COR-L47 (cell line): ENCODE measurements around the gene NUP188.
"Not testable (repeated sequence)": the region's sequence is repeated elsewhere in the genome, so short reads cannot be mapped to it uniquely, and the experiment has no call there.

ENCODE experiments used
- DNase-seq: peaks from one replicate; lab custom pipeline; 2025; lab: John Stamatoyannopoulos, UW

The NUP188 gene

GRCh38 chr9:129030191-129030590 lies 82.7 kb downstream of the NUP188 start:
- DNase-seq: no peak

DNA sequence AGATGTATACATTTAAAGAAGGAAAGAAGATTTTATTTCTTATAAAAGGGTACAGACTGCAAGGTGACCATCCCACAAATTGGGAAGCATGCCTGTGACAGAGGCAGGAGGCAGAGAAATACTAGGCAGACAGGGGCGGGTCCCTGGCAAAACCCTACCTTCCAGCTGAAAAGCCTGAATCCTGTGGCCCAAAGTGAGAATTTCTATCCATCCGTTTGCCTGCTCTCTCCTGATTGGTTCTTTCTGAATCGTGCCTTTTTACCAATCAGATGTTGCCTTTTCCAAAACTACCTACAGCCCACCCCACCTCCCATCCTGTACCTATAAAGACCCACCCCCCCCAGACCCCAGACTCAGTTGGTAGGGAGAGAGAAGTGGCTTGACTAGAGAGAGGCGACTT lies 84.0 kb downstream of the NUP188 start:
- no peak for DNase-seq

DNA sequence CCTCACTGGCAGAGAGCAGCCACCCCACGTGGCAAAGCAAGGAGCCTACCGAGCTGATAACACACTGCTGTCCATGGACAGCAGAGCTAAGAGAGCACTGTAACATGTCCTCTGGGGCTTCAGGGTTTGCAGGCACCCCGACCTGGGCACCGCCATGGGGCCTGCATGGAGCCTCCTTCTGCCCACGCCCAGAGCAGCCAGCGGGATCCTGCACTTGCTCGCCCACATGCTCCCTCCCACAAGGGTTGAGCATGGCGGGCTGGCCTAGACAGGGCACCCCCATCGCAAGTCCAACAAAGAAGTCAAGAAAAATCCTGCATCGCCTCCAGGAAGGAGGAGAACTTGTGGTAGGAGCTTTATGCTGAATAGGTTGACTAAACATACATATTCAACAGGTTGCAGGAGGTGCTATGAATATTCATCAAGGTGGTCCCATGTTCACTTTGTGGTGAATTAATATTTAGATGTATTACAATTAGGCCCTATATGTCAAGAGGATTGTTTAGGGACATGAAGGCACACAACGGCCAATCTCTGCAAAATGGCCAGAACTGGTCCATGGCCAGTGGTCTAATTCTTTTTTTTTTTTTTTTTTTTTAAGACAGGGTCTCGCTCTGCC lies 85.2 kb downstream of the NUP188 start:
- DNase-seq: no peak

DNA sequence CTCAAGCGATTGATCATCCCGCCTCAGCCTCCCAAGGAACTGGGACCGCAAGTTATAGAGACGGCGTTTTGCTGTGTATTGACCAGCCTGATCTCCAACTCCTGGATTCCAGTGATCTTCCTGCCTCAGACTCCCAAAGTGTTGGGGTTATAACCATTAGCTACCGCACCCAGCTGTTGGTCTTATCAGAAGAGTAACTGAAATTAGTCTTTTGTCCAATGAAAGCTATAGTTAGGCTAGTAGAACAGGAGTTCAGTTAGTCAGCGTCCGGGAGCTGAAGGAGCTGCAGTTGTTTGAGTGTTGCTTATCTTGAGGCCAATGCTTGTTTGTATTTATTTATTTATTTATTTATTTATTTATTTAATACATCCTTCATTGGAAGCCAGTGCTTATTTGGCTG lies 85.7 kb downstream of the NUP188 start:
- no peak for DNase-seq

- DNase-seq: not testable (repeated sequence)
These were observed 88.3 kb downstream of the NUP188 start for GRCh38 chr9:129035838-129036237.

- peak; percentile 99 for DNase-seq
These were observed 88.9 kb downstream of the NUP188 start, which contains the start of gene MIGA2 for GRCh38 chr9:129036241-129036922. MIGA2 (plus strand) TSS chr9:129036626; CDS start chr9:129040595, 3,969 bp downstream.

GRCh38 chr9:129036923-129037766 lies 89.6 kb downstream of the NUP188 start:
- DNase-seq: no peak

DNA sequence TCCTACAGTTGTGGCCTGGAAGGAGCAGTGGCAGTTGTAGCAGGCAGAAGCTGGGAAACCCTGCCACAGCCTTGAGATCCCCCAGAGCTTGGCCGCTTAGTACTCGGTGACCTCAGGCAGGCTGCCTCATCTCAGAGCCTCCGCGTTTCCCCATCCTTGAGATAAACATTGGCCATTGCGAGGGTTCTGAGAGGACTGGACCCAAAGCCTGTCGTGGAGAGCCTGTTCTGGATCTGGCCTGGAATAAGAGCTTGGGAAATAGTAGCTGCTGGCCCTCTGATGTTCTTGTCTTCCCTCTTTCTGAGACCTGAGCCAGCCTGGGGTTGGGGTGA lies 90.2 kb downstream of the NUP188 start:
- DNase-seq: no peak

- no peak for DNase-seq
These were observed 90.8 kb downstream of the NUP188 start for GRCh38 chr9:129038109-129038852.

DNA sequence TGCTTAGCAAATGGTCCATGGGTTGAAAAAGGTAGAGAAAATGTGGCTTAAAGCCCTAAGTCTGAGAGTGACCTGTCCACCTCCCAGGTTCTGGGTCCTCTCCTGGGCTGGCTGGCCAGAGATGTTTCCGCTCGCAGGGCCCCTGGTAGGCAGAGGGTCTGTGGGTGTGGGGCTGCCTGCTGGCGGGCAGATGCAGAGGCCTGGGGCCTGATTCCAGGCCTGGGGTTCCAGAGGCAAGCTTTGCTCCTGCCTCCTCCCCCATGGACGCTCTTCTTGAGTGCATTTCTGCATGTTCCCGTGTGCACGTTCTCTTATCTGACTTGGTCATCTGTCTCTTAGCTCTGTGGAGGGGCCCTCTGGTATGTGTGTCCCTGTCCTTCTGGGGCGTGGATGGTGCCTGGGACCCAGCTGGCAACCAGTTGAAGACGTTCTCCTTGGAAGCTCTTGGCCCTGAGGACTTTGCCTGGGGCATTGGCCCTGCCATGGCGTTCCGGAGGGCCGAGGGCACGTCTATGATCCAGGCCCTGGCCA lies 92.7 kb downstream of the NUP188 start:
- DNase-seq: no peak

- DNase-seq: no peak
These were observed 94.5 kb downstream of the NUP188 start for GRCh38 chr9:129042016-129042415.

DNA sequence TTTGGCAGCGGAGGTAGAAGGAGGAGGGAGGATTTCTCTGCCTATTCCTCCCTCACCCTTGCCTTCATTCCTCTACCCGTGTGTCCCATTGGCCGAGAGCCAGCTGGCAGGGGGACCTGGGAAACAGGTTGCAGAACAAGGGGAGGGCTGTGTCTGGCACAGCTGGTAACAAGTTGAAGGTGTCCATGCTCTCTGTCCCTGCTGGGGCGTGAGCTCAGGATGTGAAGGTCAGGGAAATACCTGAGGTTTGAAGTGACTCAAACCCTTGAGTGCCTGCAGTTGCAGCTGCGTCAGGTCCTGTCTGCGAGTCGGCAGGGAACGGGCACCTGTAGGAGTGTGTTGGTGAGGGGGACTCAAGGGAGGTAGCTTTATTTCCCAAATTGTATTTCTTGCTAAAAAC lies 105.1 kb downstream of the NUP188 start:
- DNase-seq: peak; percentile 42

- no peak for DNase-seq
These were observed 105.5 kb downstream of the NUP188 start for GRCh38 chr9:129053020-129053419.

GRCh38 chr9:129054163-129054851 lies 106.8 kb downstream of the NUP188 start:
- DNase-seq: no peak
